ENCODE measurements around the gene PCDHA1. TPM values are rescaled to one million over a fixed set of nuclear protein-coding genes. Genes with fewer than 3 reads are reported as not detected.

The PCDHA1 gene
- total RNA-seq, 1 donor from 2014 or later = not detected

GRCh38 chr5:140925806-140926442 lies 140.0 kb downstream of the PCDHA1 start, which contains the start of gene PCDHAC1:
Gene PCDHAC1, plus strand, starts transcription at chr5:140926299. Its CDS starts 594 bp downstream, at chr5:140926893.

GRCh38 chr5:140966293-140967225 lies 180.6 kb downstream of the PCDHA1 start, which contains the start of gene PCDHAC2:
Gene PCDHAC2, plus strand, starts transcription at chr5:140966476. Its CDS starts 291 bp downstream, at chr5:140966767.

GRCh38 chr5:141050622-141051520 lies 264.9 kb downstream of the PCDHA1 start, which contains the start of gene PCDHB1:
Gene PCDHB1, plus strand, starts transcription at chr5:141051374. Its CDS starts 97 bp downstream, at chr5:141051471.

Other genes with a start within 250 kb of the PCDHA1 start
- gene EIF4EBP3, start 238.5 kb upstream of the PCDHA1 start, total RNA-seq = 1.5 and 3.3 TPM in 2 replicates
- gene SRA1, start 228.7 kb upstream of the PCDHA1 start, total RNA-seq = 33.7 and 44.9 TPM in 2 replicates
- 20.2 and 28.5 TPM in 2 replicates for gene APBB3, start 221.5 kb upstream of the PCDHA1 start, total RNA-seq
- gene SLC35A4, start 221.3 kb upstream of the PCDHA1 start, total RNA-seq = 23.2 and 24.4 TPM in 2 replicates
- gene CD14, start 153.0 kb upstream of the PCDHA1 start, total RNA-seq = 0.44 and 0.50 TPM in 2 replicates
- gene TMCO6, start 146.7 kb upstream of the PCDHA1 start, total RNA-seq = 9.3 and 12.5 TPM in 2 replicates
- 45.8 and 46.8 TPM in 2 replicates for gene NDUFA2, start 138.5 kb upstream of the PCDHA1 start, total RNA-seq
- gene IK, start 138.3 kb upstream of the PCDHA1 start, total RNA-seq = 93.3 and 136 TPM in 2 replicates
- 34.9 and 36.7 TPM in 2 replicates for gene WDR55, start 121.2 kb upstream of the PCDHA1 start, total RNA-seq
- gene DND1, start 112.6 kb upstream of the PCDHA1 start, total RNA-seq = 0.17 and 0.29 TPM in 2 replicates
- gene HARS1, start 94.8 kb upstream of the PCDHA1 start, total RNA-seq = 70.6 and 73.6 TPM in 2 replicates
- 32.7 and 40.9 TPM in 2 replicates for gene HARS2, start 94.7 kb upstream of the PCDHA1 start, total RNA-seq
- gene ZMAT2, start 85.7 kb upstream of the PCDHA1 start, total RNA-seq = 51.1 and 72.0 TPM in 2 replicates
- gene PCDHA2, start 8.7 kb downstream of the PCDHA1 start, total RNA-seq = 0.17 TPM in 1 of 2 replicates, not detected in the other
- 0.15 and 0.17 TPM in 2 replicates for gene PCDHA3, start 14.9 kb downstream of the PCDHA1 start, total RNA-seq
- 0.29 and 0.33 TPM in 2 replicates for gene PCDHA4, start 20.9 kb downstream of the PCDHA1 start, total RNA-seq
- under 0.01 TPM in 1 of 2 replicates, not detected in the other for gene PCDHA5, start 35.5 kb downstream of the PCDHA1 start, total RNA-seq
- 0.44 and 0.50 TPM in 2 replicates for gene PCDHA6, start 41.8 kb downstream of the PCDHA1 start, total RNA-seq
- gene PCDHA7, start 48.1 kb downstream of the PCDHA1 start, total RNA-seq = 0.29 and 0.66 TPM in 2 replicates
- under 0.01 and 0.15 TPM in 2 replicates for gene PCDHA8, start 55.0 kb downstream of the PCDHA1 start, total RNA-seq
- under 0.01 TPM in 2 replicates for gene PCDHA9, start 62.2 kb downstream of the PCDHA1 start, total RNA-seq
- gene PCDHA10, start 69.8 kb downstream of the PCDHA1 start, total RNA-seq = under 0.01 and 0.17 TPM in 2 replicates
- gene PCDHA11, start 82.8 kb downstream of the PCDHA1 start, total RNA-seq = 0.29 and 0.50 TPM in 2 replicates
- gene PCDHA12, start 89.2 kb downstream of the PCDHA1 start, total RNA-seq = under 0.01 TPM in 1 of 2 replicates, not detected in the other
- gene PCDHA13, start 96.0 kb downstream of the PCDHA1 start, total RNA-seq = under 0.01 TPM in 2 replicates
- gene PCDHAC1, start 140.2 kb downstream of the PCDHA1 start, total RNA-seq = under 0.01 TPM in 2 replicates
- gene PCDHAC2, start 180.3 kb downstream of the PCDHA1 start, total RNA-seq = under 0.01 TPM in 1 of 2 replicates, not detected in the other